ENCODE data around the gene KHDC3L. TPM values are rescaled to one million over a fixed set of nuclear protein-coding genes. Genes with fewer than 3 reads are reported as not detected.

Gene KHDC3L
- total RNA-seq, 1 donor = not detected

DNA sequence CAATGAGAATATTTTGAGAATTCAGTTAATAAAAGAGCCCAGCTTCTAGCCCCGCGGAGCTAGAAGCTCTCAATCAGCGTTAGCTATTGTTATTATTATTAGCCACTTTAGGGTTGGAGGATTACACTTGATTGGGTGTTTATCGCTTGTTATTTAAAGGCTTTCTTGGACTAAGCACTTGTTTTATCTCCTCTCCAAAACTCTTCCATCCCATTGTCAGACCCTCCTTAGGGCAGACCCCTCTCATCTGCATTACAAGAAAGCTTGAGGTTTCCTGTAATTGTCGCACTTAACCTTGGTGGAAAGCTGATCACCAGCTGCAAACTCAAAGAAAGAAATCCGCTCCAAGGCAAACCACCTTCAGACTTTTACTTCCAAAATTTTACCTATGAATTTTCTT lies 13.1 kb upstream of the KHDC3L start:
- H3K79me2 ChIP-seq (ENCODE audit: insufficient read depth, low read length) = no peaks in the 10 kb centered on the region
- no peak overlapping the region for H3K4me3 ChIP-seq (ENCODE audit: insufficient read depth, low read length)
- no peaks in the 10 kb centered on the region for H4K20me1 ChIP-seq (ENCODE audit: insufficient read depth, low read length)
- H3K27me3 ChIP-seq (ENCODE audit: insufficient read depth, low read length) = peaks cover 32% of the 10 kb centered on the region
- H3K27ac ChIP-seq (ENCODE audit: low read depth, low read length) = no peak overlapping the region
- DNase-seq (ENCODE audit: insufficient read length, low spot score, missing footprints) = no peak
- H3K9me3 ChIP-seq (ENCODE audit: low read depth, low read length) = no peaks in the 10 kb centered on the region
- no peak overlapping the region for H2AFZ ChIP-seq (ENCODE audit: low read length)
- no peaks in the 10 kb centered on the region for H3K4me1 ChIP-seq (ENCODE audit: insufficient read depth, low read length)
- TF ChIP-seq, protein P1, sequence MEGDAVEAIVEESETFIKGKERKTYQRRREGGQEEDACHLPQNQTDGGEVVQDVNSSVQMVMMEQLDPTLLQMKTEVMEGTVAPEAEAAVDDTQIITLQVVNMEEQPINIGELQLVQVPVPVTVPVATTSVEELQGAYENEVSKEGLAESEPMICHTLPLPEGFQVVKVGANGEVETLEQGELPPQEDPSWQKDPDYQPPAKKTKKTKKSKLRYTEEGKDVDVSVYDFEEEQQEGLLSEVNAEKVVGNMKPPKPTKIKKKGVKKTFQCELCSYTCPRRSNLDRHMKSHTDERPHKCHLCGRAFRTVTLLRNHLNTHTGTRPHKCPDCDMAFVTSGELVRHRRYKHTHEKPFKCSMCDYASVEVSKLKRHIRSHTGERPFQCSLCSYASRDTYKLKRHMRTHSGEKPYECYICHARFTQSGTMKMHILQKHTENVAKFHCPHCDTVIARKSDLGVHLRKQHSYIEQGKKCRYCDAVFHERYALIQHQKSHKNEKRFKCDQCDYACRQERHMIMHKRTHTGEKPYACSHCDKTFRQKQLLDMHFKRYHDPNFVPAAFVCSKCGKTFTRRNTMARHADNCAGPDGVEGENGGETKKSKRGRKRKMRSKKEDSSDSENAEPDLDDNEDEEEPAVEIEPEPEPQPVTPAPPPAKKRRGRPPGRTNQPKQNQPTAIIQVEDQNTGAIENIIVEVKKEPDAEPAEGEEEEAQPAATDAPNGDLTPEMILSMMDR (IDR thresholded peaks at IDR 0.05; ENCODE audit: extremely low read depth, low read depth, low read length) = no peak
- no peak overlapping the region for H3K4me2 ChIP-seq (ENCODE audit: insufficient read depth, low read length)
- no peaks in the 10 kb centered on the region for H3K36me3 ChIP-seq (ENCODE audit: insufficient read depth, low read length)

DNA sequence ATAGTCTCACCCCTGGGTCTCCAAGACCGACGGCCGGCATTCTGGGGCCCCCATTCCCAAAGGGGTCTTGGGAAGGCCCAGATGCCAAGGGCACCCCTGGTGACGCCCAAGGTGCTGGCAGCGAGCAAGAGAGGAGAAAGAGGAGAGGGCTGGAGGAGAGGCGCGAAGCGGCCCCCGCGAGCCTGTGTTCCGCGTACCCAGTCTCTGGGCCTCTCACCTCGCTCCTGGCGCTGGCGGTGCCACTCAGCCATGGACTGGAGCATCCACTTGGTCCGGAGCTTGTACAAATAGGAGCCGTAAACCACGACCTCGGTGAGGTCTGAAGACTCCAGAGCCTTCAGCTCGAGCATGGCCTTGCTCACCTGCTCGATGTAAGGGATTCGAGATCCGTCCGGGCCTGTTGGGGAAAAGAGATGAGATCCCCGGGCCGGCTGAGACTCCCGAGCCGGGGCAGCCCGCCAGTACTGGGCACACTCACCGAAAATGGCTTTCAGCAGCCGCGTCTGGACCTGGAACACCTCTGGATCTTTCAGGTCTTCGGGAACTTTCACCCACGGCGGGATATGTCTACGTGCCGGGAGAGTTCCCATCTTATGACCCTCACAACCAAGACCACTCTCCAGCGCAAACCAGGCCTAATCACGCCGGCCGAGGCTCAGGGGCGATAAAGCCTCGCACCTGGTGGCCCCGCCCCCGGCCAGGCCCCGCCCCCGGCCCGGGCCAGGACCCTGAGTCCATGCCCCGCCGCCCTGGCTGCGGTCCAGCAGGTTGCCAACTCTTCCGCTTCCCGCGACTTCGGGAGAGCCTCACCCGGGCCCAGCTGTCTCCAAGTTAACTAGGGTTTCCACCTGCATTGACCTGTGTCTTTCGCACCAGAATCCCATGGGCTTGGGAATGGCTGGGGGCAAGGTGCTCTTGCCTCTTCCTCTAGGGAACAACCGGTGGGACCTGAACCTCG lies 8.5 kb upstream of the KHDC3L start, which contains the start of gene DPPA5:
Gene DPPA5 (minus strand): TSS at position 641 of the 958 bp plus-strand sequence. CDS start 51 bp downstream, at position 590.
- Histone ChIP-seq H3K36me3 (ENCODE audit: insufficient read depth, low read length) (no peaks in the 10 kb centered on the region), H3K4me3 (ENCODE audit: insufficient read depth, low read length) (no peak within 1 kb of the TSS), H3K4me1 (ENCODE audit: insufficient read depth, low read length) (no peaks in the 10 kb centered on the region), H3K79me2 (ENCODE audit: insufficient read depth, low read length) (no peaks in the 10 kb centered on the region), H4K20me1 (ENCODE audit: insufficient read depth, low read length) (no peaks in the 10 kb centered on the region), H3K9me3 (ENCODE audit: low read depth, low read length) (no peaks in the 10 kb centered on the region), H3K27ac (ENCODE audit: low read depth, low read length) (no peak within 1 kb of the TSS), H2AFZ (ENCODE audit: low read length) (no peak within 1 kb of the TSS), H3K4me2 (ENCODE audit: insufficient read depth, low read length) (no peak within 1 kb of the TSS), H3K27me3 (ENCODE audit: insufficient read depth, low read length) (peaks cover 18% of the 10 kb centered on the region)
- no peak for DNase-seq (ENCODE audit: insufficient read length, low spot score, missing footprints)
- TF ChIP-seq, protein P1 (IDR thresholded peaks at IDR 0.05; ENCODE audit: extremely low read depth, low read depth, low read length) = no peak

DNA sequence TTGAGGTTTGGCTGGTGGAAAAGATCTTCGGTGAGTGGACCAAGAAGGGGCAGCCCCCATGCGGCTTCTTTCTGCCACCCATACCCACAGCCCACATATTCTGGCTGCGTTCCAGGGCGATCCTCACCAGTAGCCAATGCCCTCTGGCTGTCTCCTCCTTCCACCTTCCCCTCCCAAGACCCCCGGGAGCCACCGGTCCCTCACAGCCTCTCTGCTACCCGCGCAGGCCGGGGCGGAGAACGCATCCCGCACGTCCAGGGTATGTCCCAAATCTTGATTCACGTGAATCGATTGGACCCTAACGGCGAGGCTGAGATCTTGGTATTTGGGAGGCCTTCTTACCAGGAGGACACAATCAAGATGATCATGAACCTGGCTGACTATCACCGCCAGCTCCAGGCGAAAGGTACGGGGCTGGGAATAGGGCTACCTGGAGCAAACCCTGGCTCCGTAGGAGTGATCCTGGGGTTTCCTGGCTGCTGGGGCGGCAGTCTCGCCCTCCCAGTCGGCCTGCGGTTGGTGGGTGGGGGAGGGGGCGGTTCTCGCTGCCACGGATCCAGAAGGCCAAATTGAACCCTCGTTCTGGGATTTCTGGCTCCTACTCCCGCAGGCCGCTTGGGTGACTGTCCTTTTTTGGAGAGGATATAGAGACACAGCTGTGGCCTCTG lies 545 bp downstream of the KHDC3L start:
- DNase-seq (ENCODE audit: insufficient read length, low spot score, missing footprints) = no peak
- Histone ChIP-seq H3K9me3 (ENCODE audit: low read depth, low read length) (no peaks in the 10 kb centered on the region), H3K4me3 (ENCODE audit: insufficient read depth, low read length) (no peak overlapping the region), H3K79me2 (ENCODE audit: insufficient read depth, low read length) (no peaks in the 10 kb centered on the region), H3K4me1 (ENCODE audit: insufficient read depth, low read length) (no peaks in the 10 kb centered on the region), H3K4me2 (ENCODE audit: insufficient read depth, low read length) (no peak overlapping the region), H2AFZ (ENCODE audit: low read length) (no peak overlapping the region), H3K36me3 (ENCODE audit: insufficient read depth, low read length) (no peaks in the 10 kb centered on the region), H4K20me1 (ENCODE audit: insufficient read depth, low read length) (no peaks in the 10 kb centered on the region), H3K27me3 (ENCODE audit: insufficient read depth, low read length) (no peaks in the 10 kb centered on the region), H3K27ac (ENCODE audit: low read depth, low read length) (no peak overlapping the region)
- TF ChIP-seq, protein P1 (IDR thresholded peaks at IDR 0.05; ENCODE audit: extremely low read depth, low read depth, low read length) = no peak

DNA sequence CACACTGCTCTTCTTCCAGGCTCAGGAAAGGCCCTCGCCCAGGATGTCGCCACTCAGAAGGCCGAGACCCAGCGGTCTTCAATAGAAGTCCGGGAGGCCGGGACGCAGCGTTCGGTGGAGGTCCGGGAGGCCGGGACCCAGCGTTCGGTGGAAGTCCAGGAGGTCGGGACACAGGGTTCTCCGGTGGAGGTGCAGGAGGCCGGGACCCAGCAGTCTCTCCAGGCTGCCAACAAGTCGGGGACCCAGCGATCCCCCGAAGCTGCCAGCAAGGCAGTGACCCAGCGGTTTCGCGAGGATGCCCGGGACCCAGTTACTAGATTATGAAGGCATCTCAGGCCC lies 1.0 kb downstream of the KHDC3L start:
- H2AFZ ChIP-seq (ENCODE audit: low read length) = no peak overlapping the region
- no peaks in the 10 kb centered on the region for H3K9me3 ChIP-seq (ENCODE audit: low read depth, low read length)
- no peak overlapping the region for H3K4me3 ChIP-seq (ENCODE audit: insufficient read depth, low read length)
- H3K27ac ChIP-seq (ENCODE audit: low read depth, low read length) = no peak overlapping the region
- H3K27me3 ChIP-seq (ENCODE audit: insufficient read depth, low read length) = no peaks in the 10 kb centered on the region
- TF ChIP-seq, protein P1 (IDR thresholded peaks at IDR 0.05; ENCODE audit: extremely low read depth, low read depth, low read length) = no peak
- H3K4me1 ChIP-seq (ENCODE audit: insufficient read depth, low read length) = no peaks in the 10 kb centered on the region
- no peaks in the 10 kb centered on the region for H4K20me1 ChIP-seq (ENCODE audit: insufficient read depth, low read length)
- H3K36me3 ChIP-seq (ENCODE audit: insufficient read depth, low read length) = no peaks in the 10 kb centered on the region
- DNase-seq (ENCODE audit: insufficient read length, low spot score, missing footprints) = no peak
- no peak overlapping the region for H3K4me2 ChIP-seq (ENCODE audit: insufficient read depth, low read length)
- no peaks in the 10 kb centered on the region for H3K79me2 ChIP-seq (ENCODE audit: insufficient read depth, low read length)
